Progenitor cell of endocrine pancreas (in vitro differentiated cells): ENCODE data around the gene DIS3L2. TPM values are rescaled to one million over a fixed set of nuclear protein-coding genes. Genes with fewer than 3 reads are reported as not detected.
A peak's percentile ranks its signal among the peaks of the same experiment; 100 is the strongest.

Experiments
- DNase-seq: peaks from one replicate; pipeline ENCODE4 v3.0.0; 2021; ENCODE audit warnings: low spot score; ENCODE audit not compliant: unreplicated experiment
- H3K27ac Mint-ChIP-seq: 2 replicates; pipeline ENCODE4 v1.8.0; 2021; ENCODE audit warnings: mild to moderate bottlenecking, moderate library complexity, mixed read lengths
- H3K27me3 Mint-ChIP-seq: 2 replicates; pipeline ENCODE4 v1.8.0; 2021; ENCODE audit warnings: mixed read lengths
- H3K36me3 Mint-ChIP-seq: 2 replicates; pipeline ENCODE4 v1.8.0; 2022; ENCODE audit warnings: mixed read lengths; ENCODE audit not compliant: insufficient read depth
- H3K4me1 Mint-ChIP-seq: 2 replicates; pipeline ENCODE4 v1.8.0; 2021; ENCODE audit warnings: low read depth, mixed read lengths
- H3K4me3 Mint-ChIP-seq: 2 replicates; pipeline ENCODE4 v1.8.0; 2021; ENCODE audit warnings: low read depth, mild to moderate bottlenecking, moderate library complexity, mixed read lengths
- H3K9me3 Mint-ChIP-seq: 2 replicates; pipeline ENCODE4 v1.8.0; 2021; ENCODE audit warnings: low read depth, mixed read lengths
- total RNA-seq: library from RNA; stranded (reverse); gene quantifications from 2 replicates; pipeline ENCODE4 v1.2.1, GENCODE V29; 2021
- TF ChIP-seq, protein P1 (sequence below): fragments of 200-600 bp; sonication (generic); IDR thresholded peaks from one replicate; pipeline ENCODE4 v1.5.0; 2021; ENCODE audit warnings: antibody characterized with exemption, mild to moderate bottlenecking; ENCODE audit not compliant: unreplicated experiment

Gene DIS3L2
- total RNA-seq, 1 donor from 2014 or later: 59.3 TPM

- Mint-ChIP-seq H3K4me1 (peaks cover 6% of the 10 kb centered on the region), H3K27ac (peak overlapping the region; percentile 42), H3K4me3 (no peak overlapping the region), H3K9me3 (no peaks in the 10 kb centered on the region), H3K36me3 (no peaks in the 10 kb centered on the region), H3K27me3 (peaks cover 60% of the 10 kb centered on the region)
- DNase-seq: no peak
- TF ChIP-seq, protein P1, sequence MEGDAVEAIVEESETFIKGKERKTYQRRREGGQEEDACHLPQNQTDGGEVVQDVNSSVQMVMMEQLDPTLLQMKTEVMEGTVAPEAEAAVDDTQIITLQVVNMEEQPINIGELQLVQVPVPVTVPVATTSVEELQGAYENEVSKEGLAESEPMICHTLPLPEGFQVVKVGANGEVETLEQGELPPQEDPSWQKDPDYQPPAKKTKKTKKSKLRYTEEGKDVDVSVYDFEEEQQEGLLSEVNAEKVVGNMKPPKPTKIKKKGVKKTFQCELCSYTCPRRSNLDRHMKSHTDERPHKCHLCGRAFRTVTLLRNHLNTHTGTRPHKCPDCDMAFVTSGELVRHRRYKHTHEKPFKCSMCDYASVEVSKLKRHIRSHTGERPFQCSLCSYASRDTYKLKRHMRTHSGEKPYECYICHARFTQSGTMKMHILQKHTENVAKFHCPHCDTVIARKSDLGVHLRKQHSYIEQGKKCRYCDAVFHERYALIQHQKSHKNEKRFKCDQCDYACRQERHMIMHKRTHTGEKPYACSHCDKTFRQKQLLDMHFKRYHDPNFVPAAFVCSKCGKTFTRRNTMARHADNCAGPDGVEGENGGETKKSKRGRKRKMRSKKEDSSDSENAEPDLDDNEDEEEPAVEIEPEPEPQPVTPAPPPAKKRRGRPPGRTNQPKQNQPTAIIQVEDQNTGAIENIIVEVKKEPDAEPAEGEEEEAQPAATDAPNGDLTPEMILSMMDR: no peak
Measured at GRCh38 chr2:231923951-231924888, 37.3 kb upstream of the DIS3L2 start.

DNA sequence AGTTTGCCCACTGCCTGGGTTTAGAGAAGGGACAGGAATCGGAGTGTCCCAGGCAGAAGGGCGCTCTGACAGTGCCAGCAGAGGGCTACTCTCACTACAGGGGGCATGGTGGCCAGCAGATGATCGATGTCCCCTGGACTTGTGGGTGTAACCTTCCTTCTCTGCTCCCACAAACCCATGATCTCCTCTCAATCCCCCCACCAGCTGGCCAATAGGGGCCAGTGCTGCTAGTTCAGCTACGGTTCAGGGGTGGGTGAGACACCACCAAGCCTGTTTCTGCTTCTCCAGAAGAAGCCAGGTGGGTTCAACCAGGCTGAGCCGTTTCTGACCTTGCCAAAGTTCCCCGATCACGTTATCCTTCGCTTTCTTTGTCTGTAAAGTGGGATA lies 36.6 kb upstream of the DIS3L2 start:
- no peak overlapping the region for H3K27ac Mint-ChIP-seq
- peaks cover 61% of the 10 kb centered on the region for H3K27me3 Mint-ChIP-seq
- H3K4me1 Mint-ChIP-seq: peaks cover 6% of the 10 kb centered on the region
- no peak overlapping the region for H3K4me3 Mint-ChIP-seq
- no peak for DNase-seq
- TF ChIP-seq, protein P1: no peak
- H3K9me3 Mint-ChIP-seq: no peaks in the 10 kb centered on the region
- H3K36me3 Mint-ChIP-seq: no peaks in the 10 kb centered on the region

- H3K9me3 Mint-ChIP-seq: no peaks in the 10 kb centered on the region
- peaks cover 62% of the 10 kb centered on the region for H3K27me3 Mint-ChIP-seq
- H3K27ac Mint-ChIP-seq: no peak overlapping the region
Measured at GRCh38 chr2:231925303-231926179, 36.0 kb upstream of the DIS3L2 start.

GRCh38 chr2:231926180-231926741 lies 35.3 kb upstream of the DIS3L2 start, which contains the start of gene NPPC:
NPPC (minus strand) TSS chr2:231926396; CDS start chr2:231926249, 147 bp downstream.
- Mint-ChIP-seq H3K4me3 (peak within 1 kb of the TSS; percentile 73), H3K9me3 (no peaks in the 10 kb centered on the region), H3K27ac (no peak within 1 kb of the TSS), H3K36me3 (no peaks in the 10 kb centered on the region), H3K4me1 (peaks cover 6% of the 10 kb centered on the region), H3K27me3 (peaks cover 67% of the 10 kb centered on the region)
- TF ChIP-seq, protein P1: peak; percentile 71
- peak; percentile 75 for DNase-seq

More at GRCh38 chr2:231925303-231926179, 36.0 kb upstream of the DIS3L2 start:
- TF ChIP-seq, protein P1: peak; percentile 98
- H3K4me1 Mint-ChIP-seq: peaks cover 6% of the 10 kb centered on the region
- peak; percentile 83 for DNase-seq
- H3K4me3 Mint-ChIP-seq: peak overlapping the region; percentile 58
- H3K36me3 Mint-ChIP-seq: no peaks in the 10 kb centered on the region
